ENCODE results near the gene VSTM2B. TPM values are rescaled to one million over a fixed set of nuclear protein-coding genes. Genes with fewer than 3 reads are reported as not detected.

The VSTM2B gene
- total and polyA plus RNA-seq, 4 donors = not detected

GRCh38 chr19:29612801-29613595, 87.2 kb downstream of the VSTM2B start:
- H3K4me1 ChIP-seq (ENCODE audit: control insufficient read depth in 4 of 4, insufficient read depth in 4 of 4, low read length in 3 of 4) = peaks cover 8 to 30% (median 20%) of the 10 kb centered on the region in 4 donors
- no peak for TF ChIP-seq ZBTB33 (IDR thresholded peaks at IDR 0.05)
- TF ChIP-seq HNF4G (IDR thresholded peaks at IDR 0.05) = no peak
- TF ChIP-seq YY1 (IDR thresholded peaks at IDR 0.05) = no peak
- TF ChIP-seq CTCF (IDR thresholded peaks at IDR 0.05; ENCODE audit: low read depth, low read length, missing input control) = no peak
- no peak overlapping the region for H3K9ac ChIP-seq (ENCODE audit: low read depth in 1 of 2, low read length in 2 of 2)
- DNase-seq (ENCODE audit: low spot score) = no peak
- no peak overlapping the region for H3K4me3 ChIP-seq (ENCODE audit: low read depth in 1 of 3, low read length in 3 of 3)
- H3K36me3 ChIP-seq (ENCODE audit: control insufficient read depth in 4 of 4, insufficient read depth in 3 of 4, low read depth in 1 of 4, low read length in 3 of 4) = peaks cover 8 to 45% (median 22%) of the 10 kb centered on the region in 4 donors
- no peak overlapping the region for H3K27ac ChIP-seq (ENCODE audit: low read depth in 1 of 2, low read length in 2 of 2)
- no peaks in the 10 kb centered on the region for H3K9me3 ChIP-seq (ENCODE audit: control insufficient read depth in 4 of 4, low read length in 3 of 4)
- H3K27me3 ChIP-seq (ENCODE audit: control insufficient read depth in 4 of 4, insufficient read depth in 4 of 4, low read length in 3 of 4) = no peaks in the 10 kb centered on the region
- WGBS = 90% methylated on average over 21 of the region's 21 CpGs

GRCh38 chr19:29614046-29614445, 88.3 kb downstream of the VSTM2B start:
- Histone ChIP-seq H3K27me3 (ENCODE audit: control insufficient read depth in 4 of 4, insufficient read depth in 4 of 4, low read length in 3 of 4) (no peaks in the 10 kb centered on the region), H3K9me3 (ENCODE audit: control insufficient read depth in 4 of 4, low read length in 3 of 4) (no peaks in the 10 kb centered on the region), H3K27ac (ENCODE audit: low read depth in 1 of 2, low read length in 2 of 2) (peak overlapping the region; percentile 75 to 87), H3K36me3 (ENCODE audit: control insufficient read depth in 4 of 4, insufficient read depth in 3 of 4, low read depth in 1 of 4, low read length in 3 of 4) (peaks cover 8 to 39% (median 21%) of the 10 kb centered on the region in 4 donors), H3K9ac (ENCODE audit: low read depth in 1 of 2, low read length in 2 of 2) (no peak overlapping the region), H3K4me3 (ENCODE audit: low read depth in 1 of 3, low read length in 3 of 3) (no peak overlapping the region), H3K4me1 (ENCODE audit: control insufficient read depth in 4 of 4, insufficient read depth in 4 of 4, low read length in 3 of 4) (peaks cover 8 to 30% (median 20%) of the 10 kb centered on the region in 4 donors)
- WGBS = 82% methylated on average over 7 of the region's 7 CpGs
- TF ChIP-seq ATF3 (IDR thresholded peaks at IDR 0.05) (no peak), FOXA2 (IDR thresholded peaks at IDR 0.05) (no peak), GABPA (IDR thresholded peaks at IDR 0.05 in 1 of 2, conservative IDR thresholded peaks at IDR 0.05 in 1 of 2) (no peak), EGR1 (IDR thresholded peaks at IDR 0.05; ENCODE audit: low read depth in 2 of 2) (no peak), RXRA (IDR thresholded peaks at IDR 0.05) (no peak)
- DNase-seq (ENCODE audit: low spot score) = no peak

Other genes with a start within 250 kb of the VSTM2B start
- 10 to 100 TPM; 33.7 to 35.2 TPM for gene POP4, start 80.3 kb downstream of the VSTM2B start, total RNA-seq
- gene POP4, start 80.3 kb downstream of the VSTM2B start, polyA plus RNA-seq = 10 to 100 TPM; 42.5 to 61.6 TPM
- 10 to 100 TPM in 1 of 2 donors, 1 to 10 TPM in 1; 2.9 to 15.1 TPM for gene PLEKHF1, start 139.5 kb downstream of the VSTM2B start, total RNA-seq
- 10 to 100 TPM in 1 of 2 donors, 1 to 10 TPM in 1; 5.0 to 12.8 TPM for gene PLEKHF1, start 139.5 kb downstream of the VSTM2B start, polyA plus RNA-seq
- gene C19orf12, start 189.3 kb downstream of the VSTM2B start, total RNA-seq = 10 to 100 TPM; 21.2 to 82.8 TPM
- 10 to 100 TPM; 37.6 to 42.6 TPM for gene C19orf12, start 189.3 kb downstream of the VSTM2B start, polyA plus RNA-seq